Keratinocyte (primary cell): ENCODE measurements around the gene GRIN3B.

ENCODE experiments used
- CTCF ChIP-seq, 3 experiments: IDR thresholded peaks in 1 of 3; conservative IDR thresholded peaks in 1 of 3; optimal IDR thresholded peaks in 1 of 3; 2 replicates in 2 of 3; 3 replicates in 1 of 3; pipeline versions ENCODE3 to v1.5.1; 2011; ENCODE audit warnings: low read length in 3 of 3, mild to moderate bottlenecking in 3 of 3, moderate library complexity in 2 of 3, control low read depth in 1 of 3, inconsistent platforms in 1 of 3; ENCODE audit not compliant: insufficient read depth in 2 of 3; ENCODE audit errors: extremely low read depth in 1 of 3
- EZH2 ChIP-seq: IDR thresholded peaks from one replicate; pipeline ENCODE4 v1.6.1; 2012; ENCODE audit warnings: inconsistent platforms, mild to moderate bottlenecking, low read length, moderate library complexity

GRCh38 chr19:952680-953444 is 47.4 kb upstream of the GRIN3B start:
- TF ChIP-seq CTCF (optimal IDR thresholded peaks at IDR 0.05 in 1 of 3, IDR thresholded peaks at IDR 0.05 in 1 of 3, conservative IDR thresholded peaks at IDR 0.05 in 1 of 3; ENCODE audit: extremely low read depth in 1 of 3, insufficient read depth in 2 of 3, low read length in 3 of 3) (no peak), EZH2 (no peak)
